SK-N-MC (cell line): ENCODE results near the gene XDH.

Experiments
- EZH2 ChIP-seq: fragments of 200-600 bp; sonication (generic); IDR thresholded peaks from one replicate; pipeline ENCODE4 v1.6.1; 2017; ENCODE audit warnings: antibody characterized with exemption
- POLR2AphosphoS5 ChIP-seq: IDR thresholded peaks from 2 replicates; pipeline ENCODE4 v1.6.1; 2012; ENCODE audit warnings: mild to moderate bottlenecking, low read depth, low read length, borderline replicate concordance

- TF ChIP-seq POLR2AphosphoS5 (no peak), EZH2 (no peak)
Observed at GRCh38 chr2:31339696-31340095, 74.8 kb downstream of the XDH start.
